Effector memory CD8-positive, alpha-beta T cell (primary cell): ENCODE measurements around the gene GNG4.
"Not testable (repeated sequence)": the region's sequence is repeated elsewhere in the genome, so short reads cannot be mapped to it uniquely, and the experiment has no call there.

Experiments
- ATAC-seq: fragments of 150-1000 bp; cut with Tn5 transposase; replicated peaks from 2 replicates; pipeline ENCODE4 v1.10.0; 2021; ENCODE audit warnings: mild to moderate bottlenecking, moderate library complexity
- DNase-seq, 3 experiments: peaks; one replicate each; pipeline ENCODE4 v3.0.0; 2021
- H3K27ac Mint-ChIP-seq, 2 donors: one replicate each; pipeline ENCODE4 v1.8.0; 2022; ENCODE audit warnings: mild to moderate bottlenecking in 2 of 2, mixed read lengths in 2 of 2, moderate library complexity in 2 of 2
- H3K27me3 Mint-ChIP-seq, 2 donors: one replicate each; pipeline ENCODE4 v1.8.0; 2022; ENCODE audit warnings: mixed read lengths in 2 of 2
- H3K36me3 Mint-ChIP-seq: one replicate; pipeline ENCODE4 v1.8.0; 2022; ENCODE audit warnings: mild to moderate bottlenecking, moderate library complexity, mixed read lengths; ENCODE audit not compliant: insufficient read depth
- H3K4me1 Mint-ChIP-seq, 2 donors: one replicate each; pipeline ENCODE4 v1.8.0; 2022; ENCODE audit warnings: low read depth in 2 of 2, mixed read lengths in 2 of 2
- H3K4me3 Mint-ChIP-seq, 2 donors: one replicate each; pipeline ENCODE4 v1.8.0; 2022; ENCODE audit warnings: mild to moderate bottlenecking in 2 of 2, mixed read lengths in 2 of 2, moderate library complexity in 2 of 2
- H3K9me3 Mint-ChIP-seq, 2 donors: one replicate each; pipeline ENCODE4 v1.8.0; 2022; ENCODE audit warnings: mixed read lengths in 2 of 2

The GNG4 gene

DNA sequence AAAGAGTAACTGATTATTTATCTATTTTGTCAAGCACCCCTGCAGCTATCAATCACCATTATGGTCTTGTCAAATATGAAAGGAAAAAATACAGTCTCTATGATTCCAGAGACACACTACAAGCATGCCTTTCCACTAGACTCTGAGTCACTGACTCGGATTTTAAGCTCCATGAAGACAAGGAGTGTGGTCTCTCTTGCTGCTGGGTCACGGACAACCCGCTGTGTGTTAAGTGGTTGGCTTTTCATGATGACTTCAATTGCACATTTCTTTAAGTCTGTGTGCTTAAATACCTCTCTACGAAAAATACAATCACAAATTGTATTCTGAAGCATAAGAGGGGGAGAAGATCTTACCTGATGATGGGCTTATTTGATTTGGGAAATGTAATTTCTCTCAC lies 14.0 kb upstream of the GNG4 start:
- Mint-ChIP-seq H3K27me3 (no peaks in the 10 kb centered on the region), H3K4me3 (no peak overlapping the region), H3K4me1 (no peaks in the 10 kb centered on the region), H3K27ac (no peak overlapping the region), H3K9me3 (no peaks in the 10 kb centered on the region), H3K36me3 (peaks cover 42% of the 10 kb centered on the region)
- ATAC-seq (no peak), DNase-seq (no peak)

DNA sequence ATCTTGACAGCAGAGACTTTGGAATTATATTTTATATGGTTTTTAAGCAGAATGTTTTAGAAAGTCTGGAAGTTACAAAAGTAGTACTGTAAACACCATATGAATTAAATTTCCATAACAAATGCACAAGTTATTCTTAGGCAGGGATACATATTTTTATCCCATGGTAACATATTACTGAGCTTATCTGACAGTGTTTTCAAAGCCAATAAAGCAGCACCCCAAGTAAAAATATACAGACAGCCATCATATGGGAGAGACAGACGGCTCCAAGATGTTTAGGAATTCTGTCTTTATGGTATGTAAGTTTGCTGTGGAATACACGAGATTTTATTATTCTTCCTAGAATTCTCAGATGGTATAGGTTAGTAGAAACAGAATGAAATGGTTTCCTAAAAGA lies 12.0 kb upstream of the GNG4 start:
- peaks cover 0 to 2% of the 10 kb centered on the region in 2 donors for H3K27me3 Mint-ChIP-seq

DNA sequence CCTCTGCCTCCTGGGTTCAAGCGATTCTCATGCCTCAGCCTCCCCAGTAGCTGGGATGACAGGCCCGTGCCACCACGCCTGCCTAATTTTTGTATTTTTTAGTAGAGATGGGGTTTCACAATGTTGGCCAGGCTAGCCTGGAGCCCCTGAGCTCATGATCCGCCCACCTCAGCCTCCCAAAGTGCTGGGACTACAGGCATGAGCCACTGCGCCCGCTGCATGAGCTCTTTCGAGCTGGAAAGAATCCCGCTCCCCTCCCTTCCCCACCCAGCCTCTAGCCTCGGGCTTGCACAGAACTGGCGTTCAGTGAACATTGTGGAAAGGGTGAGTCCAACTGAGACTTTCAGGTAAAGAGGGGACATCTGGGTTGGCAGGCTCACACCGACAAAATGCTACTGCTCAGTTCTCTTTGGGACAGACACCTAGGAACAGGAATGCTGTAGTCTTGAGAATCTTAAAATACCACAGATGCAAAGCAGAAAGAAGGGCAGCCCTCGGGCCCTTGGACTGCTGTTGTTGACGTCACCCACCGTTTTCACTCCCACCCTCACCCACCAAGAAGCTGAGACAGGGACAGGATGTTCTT lies 9.7 kb upstream of the GNG4 start:
- Mint-ChIP-seq H3K36me3 (peaks cover 32% of the 10 kb centered on the region), H3K4me1 (no peaks in the 10 kb centered on the region), H3K4me3 (no peak overlapping the region), H3K27me3 (peaks cover under 1 to 25% of the 10 kb centered on the region in 2 donors), H3K27ac (no peak overlapping the region), H3K9me3 (no peaks in the 10 kb centered on the region)
- no peak for DNase-seq
- no peak for ATAC-seq

More for the DNA sequence above, 12.0 kb upstream of the GNG4 start:
- Mint-ChIP-seq H3K4me3 (no peak overlapping the region), H3K36me3 (peaks cover 39% of the 10 kb centered on the region), H3K27ac (no peak overlapping the region), H3K4me1 (no peaks in the 10 kb centered on the region), H3K9me3 (no peaks in the 10 kb centered on the region)
- DNase-seq (no peak), ATAC-seq (no peak)

DNA sequence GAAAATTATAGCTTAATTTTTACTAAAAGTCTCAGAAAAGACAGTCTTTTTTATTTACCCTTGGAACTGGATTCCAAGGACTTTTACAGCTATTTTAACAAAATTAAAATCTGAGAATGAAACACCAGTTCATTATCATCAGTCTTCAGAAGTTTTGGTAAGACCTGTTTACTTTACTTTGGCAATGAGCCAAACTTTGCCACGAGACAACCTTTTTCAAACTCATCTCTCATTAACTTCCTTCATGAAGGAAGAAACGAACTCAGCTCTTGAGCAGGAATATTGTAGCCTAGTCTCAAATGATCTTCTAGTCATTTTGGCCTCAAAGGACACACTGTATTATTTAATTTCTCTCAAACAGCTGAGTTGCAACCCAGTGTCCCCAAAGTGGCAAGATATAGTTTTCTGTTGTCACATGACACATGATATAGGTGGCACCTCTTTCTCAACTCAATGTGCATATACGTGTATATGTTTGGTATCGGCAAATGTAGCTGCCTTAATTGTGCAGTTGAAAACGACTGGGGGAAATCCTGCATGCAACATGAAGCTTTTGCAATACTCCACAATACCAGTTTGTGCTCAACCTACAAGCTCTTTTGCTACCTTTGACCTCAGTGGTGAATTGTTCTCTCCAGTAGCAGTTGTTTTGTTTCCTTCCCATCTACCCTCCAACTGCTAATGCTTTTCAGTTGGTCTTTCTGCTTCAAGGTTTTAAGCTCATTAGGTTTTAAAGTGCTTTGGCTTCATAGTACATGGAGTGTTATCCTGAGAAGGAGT lies 8.4 kb upstream of the GNG4 start:
- Mint-ChIP-seq H3K9me3 (no peaks in the 10 kb centered on the region), H3K4me1 (no peaks in the 10 kb centered on the region), H3K27ac (no peak overlapping the region), H3K4me3 (no peak overlapping the region), H3K27me3 (peaks cover 10 to 39% of the 10 kb centered on the region in 2 donors), H3K36me3 (peaks cover 23% of the 10 kb centered on the region)
- ATAC-seq (no peak), DNase-seq (no peak)

DNA sequence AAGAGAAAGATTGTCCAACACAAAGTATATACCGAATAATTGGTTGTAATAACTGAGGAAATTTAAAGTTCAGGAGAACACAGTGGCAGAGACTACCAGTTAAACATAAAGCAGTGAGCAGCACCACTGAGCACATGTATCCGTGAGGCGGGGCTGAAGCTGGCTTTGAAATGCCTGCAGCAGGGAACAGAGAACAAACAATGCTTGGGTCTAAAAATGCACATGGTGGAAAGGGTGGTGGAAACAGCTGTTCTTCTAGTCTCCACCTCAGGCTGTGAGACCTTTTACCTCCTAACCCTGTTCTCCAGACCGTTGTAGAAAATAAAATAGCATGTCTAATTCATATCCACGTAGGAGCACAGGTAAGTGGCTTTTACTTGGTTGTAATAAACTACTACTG lies 7.7 kb upstream of the GNG4 start:
- Mint-ChIP-seq H3K4me1 (no peaks in the 10 kb centered on the region), H3K27ac (no peak overlapping the region), H3K36me3 (peaks cover 17% of the 10 kb centered on the region), H3K4me3 (no peak overlapping the region), H3K9me3 (no peaks in the 10 kb centered on the region), H3K27me3 (peaks cover 15 to 45% of the 10 kb centered on the region in 2 donors)
- DNase-seq (no peak), ATAC-seq (no peak)

DNA sequence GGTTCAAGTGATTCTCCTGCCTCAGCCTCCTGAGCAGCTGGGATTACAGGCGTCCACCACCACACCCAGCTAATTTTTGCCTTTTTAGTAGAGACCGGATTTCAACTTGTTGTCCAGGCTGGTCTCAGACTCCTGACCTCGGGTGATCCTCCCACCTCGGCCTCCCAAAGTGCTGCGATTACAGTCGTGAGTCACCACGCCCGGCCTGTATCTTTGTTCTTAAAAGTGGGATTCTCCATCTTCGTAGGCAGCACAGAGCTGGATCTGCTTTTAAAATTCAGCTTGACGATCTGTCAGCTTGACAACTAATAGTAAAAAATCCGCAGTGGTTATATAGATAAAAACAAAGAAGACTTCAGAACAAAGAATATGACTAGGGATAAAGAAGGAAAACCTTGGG lies 2.8 kb upstream of the GNG4 start:
- no peak overlapping the region for H3K27ac Mint-ChIP-seq
- DNase-seq, result no peak
- H3K4me1 Mint-ChIP-seq, result peaks cover 5 to 6% of the 10 kb centered on the region in 2 donors

DNA sequence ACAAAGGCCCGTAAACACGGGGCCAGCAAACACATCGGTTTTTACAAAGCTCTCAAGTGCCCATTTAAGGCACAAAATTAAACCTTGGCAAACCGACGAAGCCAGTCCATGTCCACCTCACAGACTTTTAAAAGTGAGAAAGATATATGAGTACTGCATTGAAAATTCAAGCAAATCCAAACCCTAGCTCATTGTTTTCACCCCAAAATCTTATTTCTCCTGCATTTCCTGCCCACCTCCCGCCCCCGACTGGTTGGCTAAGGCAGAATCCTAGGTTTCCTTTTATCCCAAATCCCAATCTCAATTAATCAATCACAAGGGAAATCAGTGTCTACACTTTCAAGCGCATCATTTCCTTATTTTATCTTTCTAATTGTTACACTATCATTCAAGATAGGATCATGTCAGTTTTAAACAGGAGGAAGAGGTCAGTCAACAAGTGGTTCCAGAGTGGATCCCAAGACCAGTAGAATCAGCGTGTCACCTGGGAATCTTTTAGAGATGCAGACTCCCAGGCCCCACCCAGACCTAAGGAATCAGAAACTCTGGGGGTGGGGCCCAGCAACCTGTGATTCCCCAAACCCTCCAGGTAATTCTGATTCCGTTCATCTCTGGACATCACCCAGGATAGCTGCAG lies 1.7 kb upstream of the GNG4 start:
- Mint-ChIP-seq H3K9me3 (peaks cover 0 to 2% of the 10 kb centered on the region in 2 donors), H3K27me3 (peaks cover 50 to 88% of the 10 kb centered on the region in 2 donors), H3K4me1 (peaks cover 5 to 6% of the 10 kb centered on the region in 2 donors), H3K4me3 (peak overlapping the region; percentile 34 to 58), H3K27ac (no peak overlapping the region), H3K36me3 (peaks cover 3% of the 10 kb centered on the region)
- ATAC-seq (no peak), DNase-seq (no peak)

More for the DNA sequence above, 2.8 kb upstream of the GNG4 start:
- ATAC-seq, result no peak
- Mint-ChIP-seq H3K36me3 (peaks cover 3% of the 10 kb centered on the region), H3K4me3 (no peak overlapping the region), H3K9me3 (peaks cover 0 to 2% of the 10 kb centered on the region in 2 donors), H3K27me3 (peaks cover 44 to 83% of the 10 kb centered on the region in 2 donors)

DNA sequence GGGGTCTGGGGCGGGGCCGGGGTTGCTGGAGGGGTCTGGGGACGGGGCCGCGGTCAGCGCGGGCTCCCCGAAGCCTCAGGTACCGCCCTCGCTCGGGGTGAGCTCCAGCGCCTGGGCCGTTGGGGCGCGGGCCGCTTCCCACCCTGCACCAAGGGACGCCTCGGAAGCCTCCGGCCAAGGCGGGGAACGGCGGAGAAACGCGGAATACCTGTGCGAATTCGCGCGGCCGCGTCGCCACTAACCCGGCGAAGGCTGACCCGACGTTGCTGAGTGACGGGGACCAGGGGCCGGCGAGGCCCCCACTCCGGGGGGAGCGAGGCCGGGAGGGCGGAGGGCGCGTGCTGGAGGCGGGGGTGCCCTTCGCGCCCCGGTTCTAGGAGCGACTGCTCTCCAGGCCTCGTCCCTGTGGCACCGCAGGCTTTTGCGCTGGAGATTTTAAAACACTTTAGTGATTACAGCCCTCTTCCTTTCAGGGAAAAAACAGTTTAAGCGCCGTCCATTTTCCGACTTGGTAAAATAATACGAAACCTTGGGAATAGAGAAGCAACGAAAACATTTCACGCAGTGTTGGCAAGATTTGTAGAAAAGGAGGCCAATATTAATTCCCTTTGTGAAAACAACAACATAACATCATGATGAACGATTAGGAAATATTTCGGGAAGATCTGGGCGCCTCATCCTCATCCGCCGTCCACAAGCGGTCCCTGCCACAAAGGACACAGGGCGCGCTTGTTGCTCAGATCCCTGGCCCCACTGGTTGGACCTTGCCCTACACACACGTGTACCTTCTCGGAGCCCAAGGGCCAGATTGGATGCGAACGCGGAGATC lies 971 bp upstream of the GNG4 start:
- Mint-ChIP-seq H3K27ac (no peak overlapping the region), H3K27me3 (peaks cover 50 to 87% of the 10 kb centered on the region in 2 donors), H3K9me3 (peaks cover 0 to 2% of the 10 kb centered on the region in 2 donors), H3K4me3 (peak overlapping the region; percentile 34 to 58), H3K36me3 (peaks cover 3% of the 10 kb centered on the region), H3K4me1 (peaks cover 5 to 6% of the 10 kb centered on the region in 2 donors)
- no peak for DNase-seq
- ATAC-seq, result peak; percentile 8

DNA sequence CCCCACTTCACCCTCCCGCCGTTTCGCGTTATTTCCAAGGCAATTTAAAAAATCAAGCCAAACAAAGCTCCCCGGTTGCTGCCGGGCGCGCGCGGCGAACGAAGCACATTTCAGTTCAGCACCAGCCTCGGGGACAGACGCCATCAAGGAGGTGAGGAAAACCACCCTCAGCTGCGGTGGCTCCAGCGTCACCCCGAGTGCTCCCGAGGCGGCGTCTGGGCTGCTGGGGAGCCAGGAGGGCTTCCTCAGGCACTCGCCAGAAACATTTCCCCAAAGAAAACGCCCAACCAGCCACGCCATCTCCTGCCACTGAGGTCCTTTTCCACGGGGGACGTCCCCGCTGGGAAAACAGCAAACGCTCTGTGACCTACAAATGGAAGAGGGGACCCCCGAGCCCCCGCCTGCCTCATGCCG lies 623 bp downstream of the GNG4 start:
- Mint-ChIP-seq H3K27ac (peak overlapping the region in 1 of 2 donors; percentile 74), H3K4me3 (peak overlapping the region; percentile 72 to 81), H3K36me3 (peaks cover 3% of the 10 kb centered on the region), H3K9me3 (peaks cover 0 to 2% of the 10 kb centered on the region in 2 donors), H3K27me3 (peaks cover 47 to 86% of the 10 kb centered on the region in 2 donors), H3K4me1 (peaks cover 5 to 6% of the 10 kb centered on the region in 2 donors)
- peak; percentile 45 to 62 (median 50) for DNase-seq
- ATAC-seq, result peak; percentile 88

DNA sequence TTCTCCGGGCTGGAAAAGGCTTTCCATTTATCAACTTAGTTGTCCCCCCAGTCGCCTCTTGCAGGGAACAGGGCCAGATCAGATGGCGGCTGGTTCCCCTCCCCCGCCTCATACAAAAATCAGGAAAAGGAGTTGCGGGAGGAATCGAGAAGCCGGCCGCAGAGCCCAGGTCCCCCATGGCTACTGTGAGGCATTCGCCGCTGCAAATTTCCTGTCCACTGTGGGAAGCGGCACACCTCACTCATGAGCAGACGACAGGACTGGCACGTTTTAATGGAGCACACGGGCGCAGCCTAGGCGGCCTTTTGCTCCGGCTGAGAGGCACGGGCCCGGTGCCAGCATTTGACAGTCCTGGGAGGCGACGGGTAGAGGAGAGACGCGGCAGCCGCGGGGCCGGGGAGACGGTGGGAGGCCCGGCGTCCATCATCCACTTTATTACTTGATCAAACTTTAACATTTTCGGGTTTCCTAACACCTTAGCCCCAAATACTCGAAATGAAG lies 1.1 kb downstream of the GNG4 start:
- H3K27ac Mint-ChIP-seq, result peak overlapping the region in 1 of 2 donors; percentile 74
- ATAC-seq (no peak), DNase-seq (no peak)
- peaks cover 5% of the 10 kb centered on the region for H3K36me3 Mint-ChIP-seq
- peaks cover 6 to 7% of the 10 kb centered on the region in 2 donors for H3K4me1 Mint-ChIP-seq
- H3K27me3 Mint-ChIP-seq, result peaks cover 44 to 81% of the 10 kb centered on the region in 2 donors
- H3K9me3 Mint-ChIP-seq, result peaks cover 0 to 2% of the 10 kb centered on the region in 2 donors
- H3K4me3 Mint-ChIP-seq, result peak overlapping the region; percentile 72 to 81

DNA sequence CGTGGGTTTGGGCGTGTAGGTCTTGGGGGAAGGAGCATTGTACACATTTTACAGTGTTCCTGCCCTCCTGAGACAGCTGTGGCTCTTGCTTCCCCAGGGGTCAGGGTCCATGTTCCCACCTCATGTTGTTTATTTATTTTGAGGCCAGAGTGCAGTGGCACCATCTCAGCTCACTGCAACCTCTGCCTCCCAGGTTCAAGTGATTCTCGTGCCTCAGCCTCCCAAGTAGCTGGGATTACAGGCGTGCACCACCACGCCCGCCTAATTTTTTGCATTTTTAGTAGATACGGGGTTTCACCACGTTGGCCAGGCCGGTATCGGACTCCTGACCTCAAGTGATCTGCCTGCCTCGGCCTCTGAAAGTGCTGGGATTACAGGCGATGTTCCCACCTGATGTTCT lies 2.0 kb downstream of the GNG4 start:
- not testable (repeated sequence) for H3K9me3 Mint-ChIP-seq, H3K27ac Mint-ChIP-seq, DNase-seq, H3K4me3 Mint-ChIP-seq, ATAC-seq, H3K36me3 Mint-ChIP-seq
- Mint-ChIP-seq H3K27me3 (peaks cover 36 to 72% of the 10 kb centered on the region in 2 donors), H3K4me1 (peaks cover 15 to 16% of the 10 kb centered on the region in 2 donors)

DNA sequence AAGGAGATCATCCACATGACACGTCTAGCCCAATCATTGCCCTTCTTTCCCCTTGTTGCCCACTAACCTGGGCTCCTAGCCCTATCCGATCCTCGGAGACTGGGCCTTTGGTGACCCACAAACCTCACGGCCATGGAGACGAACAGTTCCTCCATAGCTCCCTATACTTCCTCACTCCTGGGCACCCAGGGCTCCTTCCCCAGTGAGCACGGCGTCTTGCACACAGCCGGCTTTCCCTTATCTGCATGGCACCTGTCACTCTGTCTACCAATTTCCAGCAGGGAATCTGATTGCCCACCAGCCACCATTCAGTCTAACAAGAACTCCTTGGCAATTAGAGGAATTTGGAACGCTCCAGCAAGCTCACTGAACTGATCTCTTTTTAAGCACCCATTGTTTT lies 3.1 kb downstream of the GNG4 start:
- Mint-ChIP-seq H3K27ac (no peak overlapping the region), H3K4me1 (peaks cover 24% of the 10 kb centered on the region in 2 donors), H3K9me3 (peaks cover 0 to 2% of the 10 kb centered on the region in 2 donors), H3K36me3 (peaks cover 6% of the 10 kb centered on the region), H3K27me3 (peaks cover 29 to 61% of the 10 kb centered on the region in 2 donors), H3K4me3 (no peak overlapping the region)
- ATAC-seq, result no peak
- DNase-seq, result no peak
